GM18519 (cell line): ENCODE results near the gene FOXM1.
A peak's percentile ranks its signal among the peaks of the same experiment; 100 is the strongest.

Source experiments
- ATAC-seq: cut with Tn5 transposase; IDR thresholded peaks from one replicate; pipeline ENCODE4 v1.9.1; 2021; ENCODE audit warnings: mild to moderate bottlenecking, moderate library complexity; ENCODE audit not compliant: unreplicated experiment, low FRiP score

FOXM1 gene

GRCh38 chr12:2812290-2813213, 64.4 kb downstream of the FOXM1 start, which contains the start of gene ITFG2:
TSS of gene ITFG2 (plus strand) at chr12:2812668. CDS start at chr12:2812761, 93 bp downstream.
- peak; percentile 86 for ATAC-seq

GRCh38 chr12:2811801-2812200, 65.2 kb downstream of the FOXM1 start:
- ATAC-seq = no peak
